Measurements from ENCODE around the gene KCNH2.

Gene KCNH2

DNA sequence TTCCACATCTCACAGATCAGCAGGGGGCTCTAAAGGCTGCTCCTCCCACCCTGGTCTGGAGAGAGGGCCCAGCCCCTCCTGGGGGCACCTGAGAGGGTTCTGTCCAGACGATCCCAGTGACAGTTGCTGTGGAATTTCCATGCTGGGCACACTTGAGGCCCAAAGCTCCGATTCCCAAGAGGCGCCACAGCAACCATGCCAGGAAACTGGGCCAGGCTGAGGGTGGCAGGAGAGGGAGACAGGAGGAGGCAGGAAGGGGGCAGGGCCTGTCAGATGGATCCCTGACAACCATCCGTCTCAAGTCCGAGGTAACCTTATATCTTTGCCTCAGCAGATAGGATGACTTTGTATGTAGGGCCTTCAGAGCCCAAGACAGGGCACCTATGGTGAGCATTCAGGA, 8.4 kb upstream of the KCNH2 start:
- H3F3A ChIP-seq (ENCODE audit: insufficient read depth): no peaks in the 10 kb centered on the region
- no peak overlapping the region for H3K4me3 ChIP-seq (ENCODE audit: insufficient read depth, low read length, poor library complexity, severe bottlenecking)
- no peak for TF ChIP-seq EZH2phosphoT487 (conservative IDR thresholded peaks at IDR 0.05; ENCODE audit: low read length)
- TF ChIP-seq, protein P1, sequence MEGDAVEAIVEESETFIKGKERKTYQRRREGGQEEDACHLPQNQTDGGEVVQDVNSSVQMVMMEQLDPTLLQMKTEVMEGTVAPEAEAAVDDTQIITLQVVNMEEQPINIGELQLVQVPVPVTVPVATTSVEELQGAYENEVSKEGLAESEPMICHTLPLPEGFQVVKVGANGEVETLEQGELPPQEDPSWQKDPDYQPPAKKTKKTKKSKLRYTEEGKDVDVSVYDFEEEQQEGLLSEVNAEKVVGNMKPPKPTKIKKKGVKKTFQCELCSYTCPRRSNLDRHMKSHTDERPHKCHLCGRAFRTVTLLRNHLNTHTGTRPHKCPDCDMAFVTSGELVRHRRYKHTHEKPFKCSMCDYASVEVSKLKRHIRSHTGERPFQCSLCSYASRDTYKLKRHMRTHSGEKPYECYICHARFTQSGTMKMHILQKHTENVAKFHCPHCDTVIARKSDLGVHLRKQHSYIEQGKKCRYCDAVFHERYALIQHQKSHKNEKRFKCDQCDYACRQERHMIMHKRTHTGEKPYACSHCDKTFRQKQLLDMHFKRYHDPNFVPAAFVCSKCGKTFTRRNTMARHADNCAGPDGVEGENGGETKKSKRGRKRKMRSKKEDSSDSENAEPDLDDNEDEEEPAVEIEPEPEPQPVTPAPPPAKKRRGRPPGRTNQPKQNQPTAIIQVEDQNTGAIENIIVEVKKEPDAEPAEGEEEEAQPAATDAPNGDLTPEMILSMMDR (IDR thresholded peaks at IDR 0.05; ENCODE audit: insufficient read depth, low read length, poor library complexity, severe bottlenecking): no peak

GRCh38 chr7:150986099-150986512, 8.0 kb upstream of the KCNH2 start:
- Histone ChIP-seq H4K20me1 (ENCODE audit: low read depth, low read length) (no peaks in the 10 kb centered on the region), H3K9me3 (ENCODE audit: insufficient read depth, low read length) (no peaks in the 10 kb centered on the region; the same call in 1 of the 2 replicates), H3K9ac (ENCODE audit: low read length) (no peak overlapping the region), H2AFZ (ENCODE audit: low read depth, low read length, severe bottlenecking) (no peak overlapping the region), H3K27ac (ENCODE audit: low read depth, low read length) (no peak overlapping the region), H3K36me3 (ENCODE audit: low read length) (no peaks in the 10 kb centered on the region), H3K27me3 (ENCODE audit: low read length) (no peaks in the 10 kb centered on the region), H3K9me2 (replicated peaks; ENCODE audit: insufficient read depth, low read length) (no peaks in the 10 kb centered on the region), H3K79me2 (ENCODE audit: insufficient read depth, low read length) (no peaks in the 10 kb centered on the region), H3F3A (ENCODE audit: insufficient read depth) (no peaks in the 10 kb centered on the region), H3K4me2 (ENCODE audit: low read depth, low read length, poor library complexity, severe bottlenecking) (no peak overlapping the region), H3K4me3 (ENCODE audit: insufficient read depth, low read length, poor library complexity, severe bottlenecking) (no peak overlapping the region)
- TF ChIP-seq, protein P1 (IDR thresholded peaks at IDR 0.05; ENCODE audit: insufficient read depth, low read length, poor library complexity, severe bottlenecking): peak; percentile 80
- TF ChIP-seq EZH2phosphoT487 (conservative IDR thresholded peaks at IDR 0.05; ENCODE audit: low read length): no peak

More for the DNA sequence above, 8.4 kb upstream of the KCNH2 start:
- Histone ChIP-seq H3K27ac (ENCODE audit: low read depth, low read length) (no peak overlapping the region), H3K79me2 (ENCODE audit: insufficient read depth, low read length) (no peaks in the 10 kb centered on the region), H4K20me1 (ENCODE audit: low read depth, low read length) (no peaks in the 10 kb centered on the region), H3K9ac (ENCODE audit: low read length) (no peak overlapping the region), H2AFZ (ENCODE audit: low read depth, low read length, severe bottlenecking) (no peak overlapping the region), H3K27me3 (ENCODE audit: low read length) (no peaks in the 10 kb centered on the region), H3K9me2 (replicated peaks; ENCODE audit: insufficient read depth, low read length) (no peaks in the 10 kb centered on the region), H3K9me3 (ENCODE audit: insufficient read depth, low read length) (no peaks in the 10 kb centered on the region; the same call in 1 of the 2 replicates), H3K36me3 (ENCODE audit: low read length) (no peaks in the 10 kb centered on the region), H3K4me2 (ENCODE audit: low read depth, low read length, poor library complexity, severe bottlenecking) (no peak overlapping the region)

GRCh38 chr7:150983893-150984368, 5.8 kb upstream of the KCNH2 start:
- Histone ChIP-seq H3K79me2 (ENCODE audit: insufficient read depth, low read length) (no peaks in the 10 kb centered on the region), H3K27me3 (ENCODE audit: low read length) (no peaks in the 10 kb centered on the region), H3K36me3 (ENCODE audit: low read length) (no peaks in the 10 kb centered on the region), H3K27ac (ENCODE audit: low read depth, low read length) (no peak overlapping the region), H3K9me2 (replicated peaks; ENCODE audit: insufficient read depth, low read length) (no peaks in the 10 kb centered on the region), H3F3A (ENCODE audit: insufficient read depth) (no peaks in the 10 kb centered on the region), H4K20me1 (ENCODE audit: low read depth, low read length) (no peaks in the 10 kb centered on the region), H3K4me3 (ENCODE audit: insufficient read depth, low read length, poor library complexity, severe bottlenecking) (no peak overlapping the region), H3K9me3 (ENCODE audit: insufficient read depth, low read length) (no peaks in the 10 kb centered on the region), H3K4me2 (ENCODE audit: low read depth, low read length, poor library complexity, severe bottlenecking) (no peak overlapping the region), H2AFZ (ENCODE audit: low read depth, low read length, severe bottlenecking) (no peak overlapping the region), H3K9ac (ENCODE audit: low read length) (no peak overlapping the region)
- TF ChIP-seq, protein P1 (IDR thresholded peaks at IDR 0.05; ENCODE audit: insufficient read depth, low read length, poor library complexity, severe bottlenecking): no peak
- no peak for TF ChIP-seq EZH2phosphoT487 (conservative IDR thresholded peaks at IDR 0.05; ENCODE audit: low read length)

All from SU-DHL-6 (cell line).